K562 (cell line): ENCODE measurements around the gene C6orf47. TPM values are rescaled to one million over a fixed set of nuclear protein-coding genes. Genes with fewer than 3 reads are reported as not detected.

ENCODE experiments used
- FOXK1 ChIP-seq: sonication (generic); formaldehyde crosslinking; IDR thresholded peaks from 2 replicates; pipeline ENCODE4 v1.8.0; 2022; ENCODE audit warnings: missing genetic modification reagents, mild to moderate bottlenecking, borderline replicate concordance
- GATA2 ChIP-seq: sonication (generic); formaldehyde crosslinking; IDR thresholded peaks from 2 replicates; pipeline ENCODE4 v1.4.0; 2020; ENCODE audit warnings: mild to moderate bottlenecking, missing genetic modification reagents
- HDGF ChIP-seq: fragments of 450-650 bp; IDR thresholded peaks from 2 replicates; pipeline ENCODE4 v1.6.1; 2016
- RCOR1 ChIP-seq, 2 experiments: IDR thresholded peaks; 2 replicates each; pipeline ENCODE4 v1.6.1; 2012; ENCODE audit warnings: low read depth in 2 of 2, low read length in 2 of 2, borderline replicate concordance in 1 of 2, improper control_type of control experiment in 1 of 2
- TFAM ChIP-seq: fragments of 250-450 bp; sonication (Bioruptor Pico); conservative IDR thresholded peaks from 2 replicates; pipeline ENCODE4 v1.5.0; 2021; ENCODE audit warnings: mild to moderate bottlenecking, moderate library complexity
- ZKSCAN3 ChIP-seq: fragments of 250-450 bp; sonication (Bioruptor Pico); IDR thresholded peaks from 2 replicates; pipeline ENCODE4 v1.4.0; 2020
- ZNF224 ChIP-seq: sonication (generic); formaldehyde crosslinking; IDR thresholded peaks from 2 replicates; pipeline ENCODE4 v1.8.0; 2022; ENCODE audit warnings: mild to moderate bottlenecking, missing genetic modification reagents
- ZNF253 ChIP-seq: fragments of 250-450 bp; sonication (Bioruptor Pico); conservative IDR thresholded peaks from 2 replicates; pipeline ENCODE4 v1.6.1; 2021; ENCODE audit warnings: mild to moderate bottlenecking
- ZNF76 ChIP-seq: fragments of 250-450 bp; sonication (Bioruptor Pico); IDR thresholded peaks from 2 replicates; pipeline ENCODE4 v1.4.0; 2020; ENCODE audit warnings: mild to moderate bottlenecking, moderate library complexity, borderline replicate concordance
- polyA plus RNA-seq, 8 experiments: library from polyadenylated mRNA; depleted of rRNA in 4 of 8; stranded (reverse) in 5 of 8; unstranded in 3 of 8; fragments of >200 nt; fragmentation: Nextera tagmentation in 2 of 8; fragmentation: Illumina TruSeq in 1 of 8; extraction: Ambion mirVana in 2 of 8; extraction: Trizol in 1 of 8; gene quantifications; 2 replicates each; pipeline versions ENCODE4 v1.2.1 to v1.2.3, GENCODE V29; 2011 to 2014; ENCODE audit warnings: inconsistent platforms in 1 of 8, missing spikeins in 1 of 8
- total RNA-seq, 7 experiments: library from RNA; depleted of rRNA in 6 of 7; stranded (reverse); fragments of >200 nt in 6 of 7; fragmentation: Illumina TruSeq in 2 of 7; extraction: Trizol in 2 of 7; gene quantifications; 2 replicates each; pipeline versions ENCODE4 v1.2.1 to v1.2.3, GENCODE V29; 2011 to 2021; ENCODE audit warnings: low replicate concordance in 1 of 7
- TF ChIP-seq, protein P1 (sequence below): sonication (generic); formaldehyde crosslinking; IDR thresholded peaks from 2 replicates; pipeline ENCODE4 v1.9.0; 2022; ENCODE audit warnings: mild to moderate bottlenecking, missing genetic modification reagents
- TF ChIP-seq, protein P2 (sequence below): fragments of 200-600 bp; sonication (generic); IDR thresholded peaks from one replicate; pipeline ENCODE4 v1.6.1; 2012; ENCODE audit warnings: mild to moderate bottlenecking, low read depth, low read length, inconsistent platforms
- TF ChIP-seq, protein P3 (sequence below), 2 experiments: fragments of 450-650 bp in 1 of 2; sonication (generic) in 1 of 2; formaldehyde crosslinking in 1 of 2; IDR thresholded peaks in 1 of 2; conservative IDR thresholded peaks in 1 of 2; 2 replicates each; pipeline versions ENCODE4 v1.6.1 to v1.8.1; 2016 to 2023; ENCODE audit warnings: mild to moderate bottlenecking in 2 of 2, moderate library complexity in 2 of 2, inconsistent platforms in 1 of 2, missing genetic modification reagents in 1 of 2

The C6orf47 gene
- total and polyA plus RNA-seq, 9 of the 15 experiments (the other 6 are each of a cell fraction or from before 2014, with no cell fraction given): 0.14 to 43.8 (median 27.0) TPM

DNA sequence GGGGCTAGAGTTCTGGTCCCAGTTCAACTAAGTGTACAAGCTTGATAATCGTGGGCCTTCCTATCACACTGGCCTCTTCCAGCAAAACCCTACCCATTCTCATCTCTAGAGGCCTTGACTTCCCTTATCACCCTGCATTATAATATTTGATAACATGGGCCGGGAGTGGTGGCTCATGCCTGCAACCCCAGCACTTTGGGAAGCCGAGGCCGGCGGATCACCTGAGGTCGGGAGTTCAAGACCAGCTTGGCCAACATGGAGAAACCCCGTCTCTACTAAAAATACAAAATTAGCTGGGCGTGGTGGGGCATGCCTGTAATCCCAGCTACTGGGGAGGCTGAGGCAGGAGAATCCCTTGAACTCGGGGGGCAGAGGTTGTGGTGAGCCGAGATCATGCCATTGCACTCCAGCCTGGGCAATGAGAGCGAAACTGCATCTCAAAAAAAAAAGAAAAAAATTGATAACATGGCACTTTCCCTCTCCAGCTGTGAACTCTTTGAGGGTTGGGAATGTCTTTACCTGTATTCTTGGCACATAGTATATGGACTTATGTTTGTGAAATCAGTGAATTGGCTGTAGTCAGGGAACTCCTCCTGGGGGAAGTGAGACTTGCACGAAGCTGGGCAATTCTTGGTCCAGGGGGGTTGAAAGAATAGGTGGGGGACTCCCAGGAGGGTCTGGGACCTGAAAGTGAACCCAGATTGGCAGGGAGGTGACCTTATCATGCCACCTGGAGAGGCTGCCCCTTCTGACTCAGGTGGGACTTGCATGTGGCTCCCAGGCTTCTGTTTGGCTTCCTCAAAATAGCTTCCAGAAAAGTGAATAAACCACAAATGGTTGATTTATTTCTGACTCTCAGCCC lies 915 bp upstream of the C6orf47 start (continued):
- 0 out of 2 replicates have a peak, but pooled peaks have one; percentile 4 for TF ChIP-seq GATA2
- TF ChIP-seq, protein P1, sequence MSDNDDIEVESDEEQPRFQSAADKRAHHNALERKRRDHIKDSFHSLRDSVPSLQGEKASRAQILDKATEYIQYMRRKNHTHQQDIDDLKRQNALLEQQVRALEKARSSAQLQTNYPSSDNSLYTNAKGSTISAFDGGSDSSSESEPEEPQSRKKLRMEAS (CRISPR knock-in tag): peak; percentile 5; the same call in 1 of the 2 replicates
- TF ChIP-seq HDGF: peak; percentile 22; the same call in 1 of the 2 replicates
- 0 out of 2 replicates have a peak, but pooled peaks have one; percentile 42 for TF ChIP-seq ZNF224 (CRISPR knock-in tag)
- TF ChIP-seq FOXK1: 0 out of 2 replicates have a peak, but pooled peaks have one; percentile 21
- TF ChIP-seq, protein P2, sequence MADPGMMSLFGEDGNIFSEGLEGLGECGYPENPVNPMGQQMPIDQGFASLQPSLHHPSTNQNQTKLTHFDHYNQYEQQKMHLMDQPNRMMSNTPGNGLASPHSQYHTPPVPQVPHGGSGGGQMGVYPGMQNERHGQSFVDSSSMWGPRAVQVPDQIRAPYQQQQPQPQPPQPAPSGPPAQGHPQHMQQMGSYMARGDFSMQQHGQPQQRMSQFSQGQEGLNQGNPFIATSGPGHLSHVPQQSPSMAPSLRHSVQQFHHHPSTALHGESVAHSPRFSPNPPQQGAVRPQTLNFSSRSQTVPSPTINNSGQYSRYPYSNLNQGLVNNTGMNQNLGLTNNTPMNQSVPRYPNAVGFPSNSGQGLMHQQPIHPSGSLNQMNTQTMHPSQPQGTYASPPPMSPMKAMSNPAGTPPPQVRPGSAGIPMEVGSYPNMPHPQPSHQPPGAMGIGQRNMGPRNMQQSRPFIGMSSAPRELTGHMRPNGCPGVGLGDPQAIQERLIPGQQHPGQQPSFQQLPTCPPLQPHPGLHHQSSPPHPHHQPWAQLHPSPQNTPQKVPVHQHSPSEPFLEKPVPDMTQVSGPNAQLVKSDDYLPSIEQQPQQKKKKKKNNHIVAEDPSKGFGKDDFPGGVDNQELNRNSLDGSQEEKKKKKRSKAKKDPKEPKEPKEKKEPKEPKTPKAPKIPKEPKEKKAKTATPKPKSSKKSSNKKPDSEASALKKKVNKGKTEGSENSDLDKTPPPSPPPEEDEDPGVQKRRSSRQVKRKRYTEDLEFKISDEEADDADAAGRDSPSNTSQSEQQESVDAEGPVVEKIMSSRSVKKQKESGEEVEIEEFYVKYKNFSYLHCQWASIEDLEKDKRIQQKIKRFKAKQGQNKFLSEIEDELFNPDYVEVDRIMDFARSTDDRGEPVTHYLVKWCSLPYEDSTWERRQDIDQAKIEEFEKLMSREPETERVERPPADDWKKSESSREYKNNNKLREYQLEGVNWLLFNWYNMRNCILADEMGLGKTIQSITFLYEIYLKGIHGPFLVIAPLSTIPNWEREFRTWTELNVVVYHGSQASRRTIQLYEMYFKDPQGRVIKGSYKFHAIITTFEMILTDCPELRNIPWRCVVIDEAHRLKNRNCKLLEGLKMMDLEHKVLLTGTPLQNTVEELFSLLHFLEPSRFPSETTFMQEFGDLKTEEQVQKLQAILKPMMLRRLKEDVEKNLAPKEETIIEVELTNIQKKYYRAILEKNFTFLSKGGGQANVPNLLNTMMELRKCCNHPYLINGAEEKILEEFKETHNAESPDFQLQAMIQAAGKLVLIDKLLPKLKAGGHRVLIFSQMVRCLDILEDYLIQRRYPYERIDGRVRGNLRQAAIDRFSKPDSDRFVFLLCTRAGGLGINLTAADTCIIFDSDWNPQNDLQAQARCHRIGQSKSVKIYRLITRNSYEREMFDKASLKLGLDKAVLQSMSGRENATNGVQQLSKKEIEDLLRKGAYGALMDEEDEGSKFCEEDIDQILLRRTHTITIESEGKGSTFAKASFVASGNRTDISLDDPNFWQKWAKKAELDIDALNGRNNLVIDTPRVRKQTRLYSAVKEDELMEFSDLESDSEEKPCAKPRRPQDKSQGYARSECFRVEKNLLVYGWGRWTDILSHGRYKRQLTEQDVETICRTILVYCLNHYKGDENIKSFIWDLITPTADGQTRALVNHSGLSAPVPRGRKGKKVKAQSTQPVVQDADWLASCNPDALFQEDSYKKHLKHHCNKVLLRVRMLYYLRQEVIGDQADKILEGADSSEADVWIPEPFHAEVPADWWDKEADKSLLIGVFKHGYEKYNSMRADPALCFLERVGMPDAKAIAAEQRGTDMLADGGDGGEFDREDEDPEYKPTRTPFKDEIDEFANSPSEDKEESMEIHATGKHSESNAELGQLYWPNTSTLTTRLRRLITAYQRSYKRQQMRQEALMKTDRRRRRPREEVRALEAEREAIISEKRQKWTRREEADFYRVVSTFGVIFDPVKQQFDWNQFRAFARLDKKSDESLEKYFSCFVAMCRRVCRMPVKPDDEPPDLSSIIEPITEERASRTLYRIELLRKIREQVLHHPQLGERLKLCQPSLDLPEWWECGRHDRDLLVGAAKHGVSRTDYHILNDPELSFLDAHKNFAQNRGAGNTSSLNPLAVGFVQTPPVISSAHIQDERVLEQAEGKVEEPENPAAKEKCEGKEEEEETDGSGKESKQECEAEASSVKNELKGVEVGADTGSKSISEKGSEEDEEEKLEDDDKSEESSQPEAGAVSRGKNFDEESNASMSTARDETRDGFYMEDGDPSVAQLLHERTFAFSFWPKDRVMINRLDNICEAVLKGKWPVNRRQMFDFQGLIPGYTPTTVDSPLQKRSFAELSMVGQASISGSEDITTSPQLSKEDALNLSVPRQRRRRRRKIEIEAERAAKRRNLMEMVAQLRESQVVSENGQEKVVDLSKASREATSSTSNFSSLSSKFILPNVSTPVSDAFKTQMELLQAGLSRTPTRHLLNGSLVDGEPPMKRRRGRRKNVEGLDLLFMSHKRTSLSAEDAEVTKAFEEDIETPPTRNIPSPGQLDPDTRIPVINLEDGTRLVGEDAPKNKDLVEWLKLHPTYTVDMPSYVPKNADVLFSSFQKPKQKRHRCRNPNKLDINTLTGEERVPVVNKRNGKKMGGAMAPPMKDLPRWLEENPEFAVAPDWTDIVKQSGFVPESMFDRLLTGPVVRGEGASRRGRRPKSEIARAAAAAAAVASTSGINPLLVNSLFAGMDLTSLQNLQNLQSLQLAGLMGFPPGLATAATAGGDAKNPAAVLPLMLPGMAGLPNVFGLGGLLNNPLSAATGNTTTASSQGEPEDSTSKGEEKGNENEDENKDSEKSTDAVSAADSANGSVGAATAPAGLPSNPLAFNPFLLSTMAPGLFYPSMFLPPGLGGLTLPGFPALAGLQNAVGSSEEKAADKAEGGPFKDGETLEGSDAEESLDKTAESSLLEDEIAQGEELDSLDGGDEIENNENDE: no peak
- no peak for TF ChIP-seq RCOR1 (IDR thresholded peaks at IDR 0.05; ENCODE audit: borderline replicate concordance in 1 of 2, low read depth in 2 of 2, low read length in 2 of 2)
- TF ChIP-seq TFAM (CRISPR knock-in tag): no peak
- no peak for TF ChIP-seq ZKSCAN3
- no peak for TF ChIP-seq ZNF76 (CRISPR knock-in tag)
- peak; percentile 64; the same call in 1 of the 2 replicates for TF ChIP-seq ZNF253 (CRISPR knock-in tag)
- TF ChIP-seq, protein P3, sequence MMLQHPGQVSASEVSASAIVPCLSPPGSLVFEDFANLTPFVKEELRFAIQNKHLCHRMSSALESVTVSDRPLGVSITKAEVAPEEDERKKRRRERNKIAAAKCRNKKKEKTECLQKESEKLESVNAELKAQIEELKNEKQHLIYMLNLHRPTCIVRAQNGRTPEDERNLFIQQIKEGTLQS (IDR thresholded peaks at IDR 0.05): no peak
- TF ChIP-seq, protein P3 (CRISPR knock-in tag; conservative IDR thresholded peaks at IDR 0.05): peak; percentile 63; the same call in 1 of the 2 replicates
